Lower leg skin (tissue), 3 donors: ENCODE data around the gene TMEM213.

Experiments used
- CTCF ChIP-seq, 3 donors: fragments of 450-650 bp; IDR thresholded peaks; one replicate each; pipeline ENCODE4 v1.5.1; 2016; ENCODE audit warnings: antibody characterized with exemption in 3 of 3, mild to moderate bottlenecking in 3 of 3, moderate library complexity in 2 of 3
- POLR2A ChIP-seq, 2 donors: fragments of 450-650 bp; IDR thresholded peaks; one replicate each; pipeline ENCODE4 v1.6.1; 2016 to 2017; ENCODE audit warnings: antibody characterized with exemption in 2 of 2, mild to moderate bottlenecking in 1 of 2, moderate library complexity in 1 of 2

GRCh38 chr7:138752518-138753149 is 45.2 kb upstream of the TMEM213 start:
- TF ChIP-seq CTCF (IDR thresholded peaks at IDR 0.05) (no peak), POLR2A (IDR thresholded peaks at IDR 0.05) (no peak)
